NCI-H526 (cell line): ENCODE measurements around the gene LMO7.
"Not testable (repeated sequence)": the region's sequence is repeated elsewhere in the genome, so short reads cannot be mapped to it uniquely, and the experiment has no call there.

ENCODE experiments used
- DNase-seq, 2 experiments: peaks; one replicate each; lab custom pipeline; 2025; lab: John Stamatoyannopoulos, UW

The LMO7 gene

GRCh38 chr13:75647126-75647784 lies 11.1 kb downstream of the LMO7 start:
- DNase-seq: no peak

GRCh38 chr13:75648446-75648845 lies 12.3 kb downstream of the LMO7 start:
- no peak for DNase-seq

- no peak for DNase-seq
These were observed 14.9 kb downstream of the LMO7 start for GRCh38 chr13:75651013-75651412.

- no peak for DNase-seq
These were observed 16.6 kb downstream of the LMO7 start for GRCh38 chr13:75652726-75653125.

GRCh38 chr13:75656425-75656989 lies 20.4 kb downstream of the LMO7 start:
- DNase-seq: no peak

- DNase-seq: no peak
These were observed 21.0 kb downstream of the LMO7 start for GRCh38 chr13:75657111-75657510.

GRCh38 chr13:75660694-75661093 lies 24.6 kb downstream of the LMO7 start:
- no peak for DNase-seq

GRCh38 chr13:75661443-75661842 lies 25.3 kb downstream of the LMO7 start:
- no peak for DNase-seq

- DNase-seq: no peak
These were observed 30.7 kb downstream of the LMO7 start for GRCh38 chr13:75666646-75667351.

- no peak for DNase-seq
These were observed 33.6 kb downstream of the LMO7 start for GRCh38 chr13:75669706-75670105.

GRCh38 chr13:75670496-75670895 lies 34.4 kb downstream of the LMO7 start:
- DNase-seq: no peak

GRCh38 chr13:75675421-75675820 lies 39.3 kb downstream of the LMO7 start:
- no peak for DNase-seq

- DNase-seq: no peak
These were observed 43.3 kb downstream of the LMO7 start for GRCh38 chr13:75679459-75679858.

GRCh38 chr13:75680251-75680650 lies 44.1 kb downstream of the LMO7 start:
- not testable (repeated sequence) for DNase-seq

- DNase-seq: no peak
These were observed 46.2 kb downstream of the LMO7 start for GRCh38 chr13:75682326-75682725.

- DNase-seq: no peak
These were observed 49.1 kb downstream of the LMO7 start for GRCh38 chr13:75685239-75685697.

- DNase-seq: peak; percentile 13 to 60
These were observed 51.1 kb downstream of the LMO7 start for GRCh38 chr13:75687150-75687763.

- no peak for DNase-seq
These were observed 53.6 kb downstream of the LMO7 start for GRCh38 chr13:75689686-75690085.

GRCh38 chr13:75690607-75691006 lies 54.5 kb downstream of the LMO7 start:
- DNase-seq: no peak

- DNase-seq: no peak
These were observed 55.1 kb downstream of the LMO7 start for GRCh38 chr13:75691183-75691582.

GRCh38 chr13:75693227-75693626 lies 57.1 kb downstream of the LMO7 start:
- no peak for DNase-seq

- DNase-seq: no peak
These were observed 58.6 kb downstream of the LMO7 start for GRCh38 chr13:75694722-75695121.

GRCh38 chr13:75695908-75696307 lies 59.8 kb downstream of the LMO7 start:
- peak; percentile 30 to 82 for DNase-seq
